ENCODE measurements around the gene CLIC5. TPM values are rescaled to one million over a fixed set of nuclear protein-coding genes. Genes with fewer than 3 reads are reported as not detected.
"Not testable (repeated sequence)": the region's sequence is repeated elsewhere in the genome, so short reads cannot be mapped to it uniquely, and the experiment has no call there.

CLIC5 gene
- polyA plus RNA-seq, 4 donors, result 18.6 to 197 (median 191) TPM

DNA sequence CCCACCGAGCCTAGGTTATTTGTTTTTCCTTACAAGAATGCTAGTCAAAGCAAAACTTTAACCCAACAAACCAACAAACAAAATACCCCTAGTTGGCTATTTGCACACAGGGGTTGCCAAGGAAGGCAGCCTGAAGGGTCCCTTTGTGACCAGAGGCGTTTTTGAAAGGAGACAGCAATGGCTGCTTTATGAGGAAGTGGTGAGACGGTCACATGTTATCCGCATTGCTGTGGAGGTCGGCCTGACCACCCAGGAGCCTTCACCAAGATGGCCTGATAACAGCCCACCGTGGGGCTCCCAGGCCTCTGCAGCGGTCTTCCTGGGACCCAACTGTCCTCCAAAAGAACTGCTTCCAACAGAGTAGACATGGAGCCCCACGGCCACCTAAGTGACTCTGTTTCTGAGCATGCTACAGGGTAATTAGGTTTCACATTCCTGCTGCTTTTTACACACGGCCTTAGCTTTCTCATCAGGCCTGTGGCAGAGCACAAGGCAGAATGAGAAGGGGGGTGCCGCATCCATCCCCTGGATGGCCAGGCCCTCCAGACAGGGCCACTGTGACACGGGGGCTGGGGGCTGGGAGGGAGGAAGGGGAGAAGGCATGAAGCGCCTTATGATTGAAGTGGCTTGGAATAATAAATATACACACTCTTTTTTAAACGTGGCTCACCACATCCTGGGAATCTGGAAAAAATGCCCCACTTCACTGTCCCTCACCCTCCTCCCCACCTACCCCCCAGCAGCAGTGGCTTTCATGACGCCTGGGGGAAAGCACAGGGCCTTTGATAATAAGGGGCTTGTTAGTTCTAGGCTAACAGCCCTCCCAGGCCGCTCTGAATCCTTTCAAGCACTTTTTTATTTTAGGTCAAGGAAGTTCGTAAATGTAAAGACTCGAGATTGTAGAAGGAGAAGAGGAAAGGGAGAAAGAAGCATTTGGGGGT lies 86.0 kb downstream of the CLIC5 start:
- DNase-seq (ENCODE audit: low read depth in 4 of 4, low spot score in 3 of 4), result no peak

DNA sequence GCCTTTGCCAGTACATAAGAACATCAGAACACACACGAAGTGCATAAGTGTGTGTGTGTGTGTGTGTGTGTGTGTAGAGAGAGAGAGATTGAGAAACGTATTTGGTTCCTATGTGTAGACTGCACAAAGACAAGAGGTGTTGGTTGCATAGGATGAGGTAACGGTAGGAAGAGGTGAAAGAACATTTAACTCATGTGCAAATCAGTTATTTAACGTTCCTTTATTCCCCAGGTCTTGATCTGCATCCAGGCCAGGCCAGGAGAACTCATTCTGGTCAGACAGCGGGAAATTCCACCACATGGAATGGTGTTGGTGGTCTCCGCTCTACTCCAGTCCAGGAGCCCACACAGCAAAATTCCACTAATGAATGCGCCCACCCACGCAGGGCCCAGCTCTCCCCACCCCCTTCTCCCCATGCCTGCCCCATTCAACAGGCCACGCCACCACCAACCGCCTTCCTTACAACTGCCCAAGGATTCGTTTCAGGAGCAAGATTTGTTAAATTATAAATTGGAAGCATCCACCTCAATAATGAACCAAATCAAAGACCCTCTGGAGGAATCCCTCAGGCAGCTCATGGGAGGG lies 86.8 kb downstream of the CLIC5 start:
- no peak for DNase-seq (ENCODE audit: low read depth in 4 of 4, low spot score in 3 of 4)

GRCh38 chr6:45927421-45928320 lies 88.0 kb downstream of the CLIC5 start:
- DNase-seq (ENCODE audit: low read depth in 4 of 4, low spot score in 3 of 4), result no peak

- DNase-seq (ENCODE audit: low read depth in 4 of 4, low spot score in 3 of 4), result not testable (repeated sequence)
Measured at GRCh38 chr6:45926423-45926822, 89.2 kb downstream of the CLIC5 start.

DNA sequence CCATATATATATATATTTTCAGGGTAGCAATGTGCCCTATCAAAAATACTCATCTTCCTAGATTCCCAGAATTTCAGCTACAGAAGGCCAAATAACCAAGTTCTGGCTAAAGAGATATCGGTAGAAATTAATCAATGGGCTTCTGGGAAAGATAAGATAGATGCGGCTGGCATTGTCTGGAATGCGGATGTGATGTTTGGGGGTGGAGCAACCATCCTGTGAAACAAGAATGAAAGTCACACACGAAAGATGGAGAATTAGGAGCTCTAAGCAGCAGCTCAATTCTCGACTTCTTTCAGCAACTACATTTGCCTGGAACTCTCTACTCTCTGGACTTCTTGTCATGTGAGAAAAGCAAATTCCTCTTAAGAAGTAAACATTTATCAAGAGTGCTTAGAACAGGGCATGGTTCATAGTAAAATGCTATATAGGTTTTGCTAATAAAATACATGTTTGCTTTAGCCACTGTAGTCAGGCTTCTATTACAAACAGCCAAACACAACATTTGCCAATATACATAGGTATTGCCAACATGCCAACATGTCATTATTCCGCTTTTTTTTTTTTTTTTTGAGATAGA lies 90.8 kb downstream of the CLIC5 start:
- no peak for DNase-seq (ENCODE audit: low read depth in 4 of 4, low spot score in 3 of 4)

GRCh38 chr6:45923831-45924391 lies 91.7 kb downstream of the CLIC5 start:
- DNase-seq (ENCODE audit: low read depth in 4 of 4, low spot score in 3 of 4), result no peak

GRCh38 chr6:45922728-45923351 lies 92.8 kb downstream of the CLIC5 start:
- DNase-seq (ENCODE audit: low read depth in 4 of 4, low spot score in 3 of 4), result peak in 3 of 4 donors; percentile 50 to 58 (median 53)

DNA sequence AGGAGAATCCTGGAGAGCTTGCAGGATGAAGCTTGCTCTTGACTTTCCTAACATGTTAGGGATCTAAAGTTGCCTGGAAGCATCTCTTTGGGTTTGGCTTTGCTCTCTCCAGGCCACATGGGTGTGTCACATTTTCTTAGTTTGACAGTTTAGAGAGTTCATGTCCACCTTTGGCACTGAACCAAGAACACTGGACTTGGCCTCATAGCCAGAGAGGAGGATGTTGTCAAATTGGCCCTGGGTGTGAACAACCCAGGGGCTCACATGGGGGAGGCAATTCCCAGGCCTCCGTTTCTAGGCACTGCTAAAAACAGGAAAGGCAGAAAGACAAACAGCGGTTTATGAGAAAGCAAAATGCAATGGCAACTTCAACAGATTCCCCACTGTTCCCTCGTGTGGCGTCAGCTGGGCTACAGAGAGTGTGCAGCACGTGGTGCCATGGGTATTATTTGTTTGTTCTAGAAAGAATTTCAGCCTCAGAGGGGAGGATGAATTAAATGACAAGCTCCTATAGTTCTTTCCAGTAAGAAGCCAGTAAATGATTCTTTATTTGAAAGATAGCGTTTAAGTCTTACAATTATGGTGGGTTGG lies 93.9 kb downstream of the CLIC5 start:
- no peak for DNase-seq (ENCODE audit: low read depth in 4 of 4, low spot score in 3 of 4)

DNA sequence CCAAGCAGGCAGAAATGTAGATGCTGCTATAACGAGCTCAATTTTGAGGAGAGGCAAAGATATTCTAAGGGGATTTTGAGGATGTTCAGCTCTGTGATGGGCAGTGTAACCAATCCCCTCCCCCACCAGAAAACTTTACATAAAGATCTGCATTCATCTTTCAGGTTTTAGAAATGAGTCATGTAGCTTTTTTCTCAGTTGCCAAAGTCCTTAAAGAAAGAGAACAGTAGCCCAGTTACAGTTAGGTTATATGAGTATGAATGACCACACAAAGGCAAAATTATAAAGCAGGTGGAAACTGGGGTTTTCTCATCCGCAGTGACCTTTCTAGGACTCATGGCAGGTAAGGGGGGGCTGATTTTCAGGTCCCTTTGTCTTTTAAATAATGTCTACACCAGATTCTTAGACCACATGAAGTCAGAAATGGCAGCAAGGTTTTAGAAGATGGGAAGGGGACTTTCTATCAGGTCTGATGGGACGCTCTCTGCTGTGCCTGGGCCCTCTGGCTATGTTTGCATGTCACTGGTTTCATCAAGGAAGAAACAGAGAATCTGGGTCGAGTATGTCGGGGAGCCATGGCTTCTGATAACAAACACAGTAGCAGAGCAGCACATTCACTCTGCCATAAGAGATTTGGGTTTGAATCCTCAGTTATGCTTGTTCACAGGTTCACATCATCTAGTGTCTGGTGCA lies 94.7 kb downstream of the CLIC5 start:
- no peak for DNase-seq (ENCODE audit: low read depth in 4 of 4, low spot score in 3 of 4)

- DNase-seq (ENCODE audit: low read depth in 4 of 4, low spot score in 3 of 4), result no peak
Measured at GRCh38 chr6:45917439-45917838, 98.2 kb downstream of the CLIC5 start.

- DNase-seq (ENCODE audit: low read depth in 4 of 4, low spot score in 3 of 4), result no peak
Measured at GRCh38 chr6:45916692-45917091, 99.0 kb downstream of the CLIC5 start.

DNA sequence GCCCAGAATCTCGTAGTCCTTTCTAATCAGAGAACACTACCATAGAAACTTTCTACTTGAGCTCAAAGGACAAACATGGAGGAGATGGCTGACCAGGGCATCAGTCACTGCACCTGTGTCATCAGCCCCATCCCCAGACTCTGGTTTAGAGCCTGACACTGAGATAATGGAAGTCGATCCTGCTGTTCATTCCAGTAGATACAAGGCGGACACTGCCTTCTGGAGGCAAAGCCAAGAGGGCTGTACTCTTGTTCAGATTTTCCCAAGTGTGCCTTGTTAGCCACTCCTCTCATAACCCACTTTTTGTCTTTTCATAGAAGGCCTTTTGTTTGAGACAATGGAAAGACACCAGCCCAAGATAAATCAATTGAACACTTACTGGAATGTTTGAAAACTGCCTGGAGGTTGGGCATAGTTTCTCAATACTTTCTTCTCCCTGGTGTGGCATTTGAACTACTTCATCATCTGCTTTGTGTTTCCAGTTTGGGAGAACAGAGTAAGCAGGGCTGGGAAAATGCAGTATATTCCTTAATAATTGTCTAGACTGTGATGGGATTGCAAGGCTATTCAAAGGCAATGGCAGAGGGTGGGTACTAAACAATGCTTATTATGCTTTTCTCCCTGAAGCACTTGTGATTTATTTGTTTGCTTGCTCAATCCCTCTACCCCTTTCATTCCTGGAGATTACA lies 99.7 kb downstream of the CLIC5 start:
- DNase-seq (ENCODE audit: low read depth in 4 of 4, low spot score in 3 of 4), result no peak

GRCh38 chr6:45911691-45912090 lies 104.0 kb downstream of the CLIC5 start:
- no peak for DNase-seq (ENCODE audit: low read depth in 4 of 4, low spot score in 3 of 4)

DNA sequence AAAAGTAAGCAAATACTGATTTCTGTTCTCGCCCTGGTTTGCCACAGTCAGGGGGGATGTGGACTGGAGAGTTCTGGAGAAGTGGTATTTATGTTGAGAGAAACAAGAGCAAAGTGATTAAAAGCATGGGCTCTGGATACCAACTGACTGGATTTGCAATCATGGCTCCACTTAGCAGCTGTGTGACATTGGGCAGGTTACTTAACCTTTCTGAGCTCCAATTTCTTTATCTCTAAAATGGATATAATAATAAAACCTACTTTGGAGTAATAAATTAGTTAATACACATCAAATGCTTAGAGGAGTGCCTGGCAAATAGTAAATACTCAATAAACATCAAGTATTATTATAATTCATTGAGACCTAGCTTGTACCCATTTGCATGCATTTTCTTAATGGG lies 111.7 kb downstream of the CLIC5 start:
- no peak for DNase-seq (ENCODE audit: low read depth in 4 of 4, low spot score in 3 of 4)

DNA sequence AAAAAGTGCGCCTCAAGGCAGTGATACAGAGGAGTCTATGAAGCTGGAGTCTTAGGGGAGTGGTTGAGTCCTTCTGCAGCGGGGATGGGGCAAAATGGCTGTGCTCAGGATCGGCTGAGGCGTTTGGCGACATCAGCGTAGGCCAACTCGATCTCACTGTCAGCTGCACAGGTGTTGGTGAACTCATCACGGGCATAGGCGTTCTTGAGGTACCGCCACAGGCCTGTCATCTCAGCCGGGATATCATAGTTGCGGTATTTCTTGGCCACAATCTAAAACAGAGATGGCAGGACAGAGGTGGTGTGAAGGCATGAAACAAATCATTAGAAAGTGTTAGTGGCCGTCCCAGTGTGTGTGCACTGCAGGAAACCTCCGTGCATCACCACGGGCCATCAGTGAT lies 112.7 kb downstream of the CLIC5 start:
- DNase-seq (ENCODE audit: low read depth in 4 of 4, low spot score in 3 of 4), result no peak

DNA sequence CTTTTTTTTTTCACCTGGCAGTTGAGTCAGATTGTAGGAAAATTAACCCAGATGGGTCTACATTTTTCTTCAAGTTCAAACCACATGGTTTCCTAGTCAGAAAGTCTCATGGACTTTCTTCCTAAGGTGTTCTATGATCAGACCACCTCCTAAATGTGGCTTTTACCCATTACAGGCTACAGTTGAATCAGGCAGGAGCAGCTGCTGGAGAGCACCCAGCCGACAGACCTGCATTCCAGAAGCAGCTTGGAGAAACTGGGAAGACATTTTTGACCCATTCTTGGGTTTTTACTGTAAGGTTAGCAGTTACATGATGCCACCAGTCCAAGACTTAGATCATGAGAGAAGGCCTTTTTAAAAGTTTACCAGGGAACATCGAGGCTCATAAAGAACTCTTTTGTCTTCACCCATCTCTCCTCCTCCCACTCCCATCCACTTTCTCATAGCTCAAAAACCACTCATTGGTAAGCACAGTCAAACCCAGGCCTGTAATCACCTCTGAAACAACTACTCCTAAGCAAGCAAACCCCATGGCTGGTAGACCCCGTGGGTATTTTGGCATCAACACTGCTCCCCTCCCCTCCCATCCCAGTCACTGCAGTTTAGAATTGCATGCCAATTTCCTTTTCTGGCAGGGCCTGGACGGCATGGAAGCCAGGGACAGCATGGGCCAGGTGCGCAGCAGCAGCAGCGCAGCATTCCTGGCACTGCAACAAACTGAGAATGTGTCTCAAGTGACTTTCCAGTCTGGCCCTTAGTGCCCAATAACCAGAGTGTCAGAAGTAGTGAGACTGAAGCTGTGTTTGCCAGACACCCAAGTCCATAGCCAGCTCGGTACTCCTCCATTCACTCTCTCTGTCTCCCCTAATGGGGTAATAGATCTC lies 113.7 kb downstream of the CLIC5 start:
- no peak for DNase-seq (ENCODE audit: low read depth in 4 of 4, low spot score in 3 of 4)
